DMS79 treated with DMSO at 0.1 percent for 48 hours (cell line): ENCODE results near the gene REEP6.
A peak's percentile ranks its signal among the peaks of the same experiment; 100 is the strongest.
"Not testable (repeated sequence)": the region's sequence is repeated elsewhere in the genome, so short reads cannot be mapped to it uniquely, and the experiment has no call there.

Experiments used
- DNase-seq: peaks from one replicate; lab custom pipeline; 2025; lab: John Stamatoyannopoulos, UW

The REEP6 gene

GRCh38 chr19:1507763-1508506 is 17.0 kb downstream of the REEP6 start:
- peak; percentile 96 for DNase-seq

DNA sequence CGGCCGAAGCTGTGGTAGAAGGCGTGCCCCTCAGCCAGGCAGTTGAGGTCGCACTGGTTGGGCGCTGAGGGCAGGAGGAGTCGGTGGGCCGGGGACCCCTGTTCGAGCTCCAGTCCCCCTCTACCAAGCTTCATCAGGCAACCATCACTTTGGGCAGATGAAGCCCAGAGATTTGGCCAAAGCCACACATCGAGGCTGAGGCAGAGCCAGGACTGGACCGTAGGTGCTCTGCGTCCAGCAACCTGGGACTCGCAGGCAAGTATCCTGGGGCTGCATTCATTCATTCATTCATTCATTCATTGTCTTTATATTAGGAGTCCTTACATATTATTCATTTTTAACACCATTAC is 17.5 kb downstream of the REEP6 start:
- no peak for DNase-seq

GRCh38 chr19:1509602-1510441 is 18.8 kb downstream of the REEP6 start:
- DNase-seq, result no peak

- no peak for DNase-seq
These were observed 19.4 kb downstream of the REEP6 start for GRCh38 chr19:1510442-1510806.

DNA sequence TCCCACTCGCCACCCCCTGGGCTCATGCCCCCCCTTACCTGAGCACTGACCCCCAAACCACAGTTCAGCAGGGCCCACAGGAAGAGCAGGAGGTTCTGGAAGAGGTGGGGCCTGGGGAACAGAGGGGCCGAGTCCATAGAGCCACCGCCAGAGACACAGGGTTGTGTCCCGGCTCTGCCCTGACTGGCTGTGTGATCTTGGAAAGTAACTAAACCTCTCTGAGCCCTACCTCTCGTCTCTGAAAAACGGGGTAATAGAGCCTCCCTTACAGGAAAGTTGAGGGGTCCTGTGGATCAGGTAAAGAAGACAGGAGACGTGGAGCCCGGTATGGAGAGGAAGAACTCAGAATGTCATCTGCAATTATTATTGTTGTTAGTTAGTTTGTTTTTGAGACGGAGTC is 19.8 kb downstream of the REEP6 start:
- DNase-seq, result no peak

DNA sequence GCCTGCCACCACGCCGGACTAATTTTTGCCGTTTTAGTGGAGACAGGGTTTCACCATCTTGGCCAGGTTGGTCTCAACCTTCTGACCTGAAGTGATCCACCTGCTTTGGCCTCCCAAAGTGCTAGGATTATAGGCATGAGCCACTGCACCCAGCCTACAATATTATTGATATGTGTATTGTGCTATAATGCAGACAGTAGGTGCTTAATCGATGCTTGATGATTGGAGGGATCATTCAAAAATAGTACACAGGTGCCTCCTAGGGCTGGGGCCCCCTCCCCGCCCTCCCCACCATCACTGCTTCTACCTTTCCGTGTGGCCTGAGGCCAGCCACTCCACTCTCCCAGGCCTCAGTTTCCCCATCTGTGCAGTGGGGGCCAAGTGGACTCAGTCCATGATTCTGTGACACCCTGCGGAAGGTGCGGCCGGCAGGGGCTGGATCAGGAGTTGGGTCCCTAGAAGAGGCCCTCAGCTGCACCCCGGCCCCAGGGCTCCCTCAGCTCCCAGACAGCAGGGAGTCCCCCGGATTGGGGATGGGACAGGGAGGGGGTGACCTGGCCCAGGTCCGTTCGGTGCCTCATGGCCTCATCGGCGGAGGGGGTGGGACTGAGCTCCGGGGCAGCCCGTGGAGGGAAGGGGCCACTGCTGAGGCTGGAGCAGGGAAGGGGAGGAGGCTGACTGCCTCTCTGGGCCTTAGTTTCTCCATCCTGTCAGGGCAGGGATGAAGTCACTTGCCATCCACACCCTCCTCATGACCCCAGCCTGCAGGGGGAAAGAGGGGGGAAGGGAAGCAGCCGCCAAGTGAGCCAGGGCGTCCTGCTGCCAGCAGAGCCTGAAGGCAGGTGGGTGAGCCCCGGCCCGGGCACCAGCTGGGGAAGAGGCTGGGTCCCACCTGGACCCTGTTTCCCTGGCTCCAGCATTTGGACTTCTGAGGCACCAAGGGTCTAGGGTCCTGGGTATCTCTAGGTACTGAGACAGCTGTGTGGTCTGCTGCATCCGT is 20.6 kb downstream of the REEP6 start:
- no peak for DNase-seq

DNA sequence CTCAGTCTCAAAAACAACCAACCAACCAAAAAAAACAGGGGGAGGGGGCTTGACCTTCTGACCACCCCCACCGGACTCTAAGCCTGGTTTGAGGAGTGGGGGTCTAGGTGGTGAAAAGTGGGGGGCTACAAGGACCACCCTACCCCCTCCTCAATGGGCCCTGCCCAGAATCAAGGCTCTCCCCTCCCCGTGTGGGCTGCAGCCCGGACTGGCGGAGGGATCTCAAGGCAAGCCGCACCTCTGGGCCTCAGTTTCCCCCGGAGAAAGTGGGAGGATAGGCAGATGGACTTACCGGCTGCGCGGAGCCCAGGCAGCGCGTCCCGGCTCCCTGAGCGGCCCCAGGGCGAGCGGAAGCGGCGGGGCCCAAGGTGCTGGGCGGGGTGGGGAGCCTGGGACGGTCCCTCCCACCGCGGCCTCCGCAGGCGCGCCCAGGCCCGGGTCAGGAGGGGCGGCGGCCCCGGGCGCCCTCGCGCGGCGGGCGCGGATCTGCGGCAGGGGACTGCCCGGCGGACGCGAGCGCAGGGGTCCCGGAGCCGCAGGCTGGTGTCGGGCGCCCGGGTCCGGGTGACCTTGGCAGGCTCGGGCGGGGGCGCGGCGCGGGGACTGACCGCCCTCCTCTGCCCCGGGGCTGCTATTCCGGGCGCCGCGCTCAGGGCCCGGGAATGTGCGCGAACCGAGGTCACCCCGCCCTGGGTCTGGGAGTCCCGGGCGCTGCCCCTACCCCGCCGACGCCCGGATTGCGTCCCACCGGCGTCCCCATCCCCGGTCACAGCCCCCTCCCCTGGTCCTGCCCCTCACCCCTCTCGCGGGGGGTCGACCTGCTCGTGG is 21.9 kb downstream of the REEP6 start, which contains the start of gene ADAMTSL5:
TSS of gene ADAMTSL5 (minus strand) at position 349 of the 828 bp plus-strand sequence. CDS start 2,076 bp downstream, outside the sequence.
- DNase-seq, result no peak

DNA sequence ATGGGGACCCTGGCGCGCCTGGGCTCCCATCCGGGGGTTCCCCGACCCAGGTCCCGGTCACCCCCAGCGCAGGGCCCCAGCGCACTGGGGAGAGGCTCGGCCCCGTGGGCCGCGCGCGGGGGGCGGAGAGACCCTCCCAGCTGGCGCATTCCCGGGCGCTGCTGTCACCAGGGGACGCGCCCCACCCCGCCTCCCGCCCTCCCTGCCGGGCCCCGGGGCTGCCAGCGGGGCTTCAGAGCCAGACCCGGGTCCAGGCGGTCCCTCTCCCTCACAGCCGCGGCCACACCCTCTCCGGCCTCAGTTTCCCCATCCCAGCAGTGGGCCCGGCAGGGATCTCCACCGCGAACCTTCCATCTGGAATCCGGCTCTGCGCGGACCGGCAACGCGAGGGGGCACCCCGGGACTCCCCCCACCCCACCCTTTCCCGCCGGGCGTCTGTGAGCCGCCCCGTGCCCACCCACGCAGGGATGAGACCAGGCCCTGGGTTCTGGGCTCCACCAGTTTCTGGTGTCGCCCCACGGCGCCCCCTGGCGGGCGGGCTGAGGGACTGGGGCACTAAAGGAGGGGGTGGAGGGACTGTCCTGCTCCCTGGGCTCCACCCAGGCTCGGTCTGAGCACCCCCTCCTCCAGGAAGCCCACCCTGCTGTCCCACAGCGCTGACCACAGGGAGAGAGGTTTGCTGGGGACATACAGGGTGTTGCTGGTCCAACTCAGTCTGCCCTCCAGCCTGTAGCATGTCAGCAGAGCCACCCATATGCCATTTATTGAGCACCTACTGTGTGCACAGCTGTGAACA is 22.7 kb downstream of the REEP6 start:
- no peak for DNase-seq

DNA sequence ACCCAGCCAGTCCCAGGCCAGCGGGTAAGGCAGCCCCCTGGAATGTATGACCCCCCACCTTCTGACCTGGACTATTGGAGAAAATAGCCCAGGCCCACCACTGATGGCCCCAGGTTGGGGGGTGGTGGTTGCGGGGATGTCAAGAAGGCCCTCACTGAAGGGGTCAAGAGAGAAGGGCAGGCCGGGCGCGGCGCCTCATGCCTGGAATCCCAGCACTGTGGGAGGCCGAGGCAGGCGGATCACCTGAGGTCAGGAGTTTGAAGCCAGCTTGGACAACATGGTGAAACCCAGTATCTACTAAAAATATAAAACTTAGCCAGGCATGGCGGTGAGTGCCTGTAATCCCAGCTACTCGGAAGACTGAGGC is 23.3 kb downstream of the REEP6 start:
- no peak for DNase-seq

GRCh38 chr19:1514986-1515721 is 24.2 kb downstream of the REEP6 start:
- no peak for DNase-seq

DNA sequence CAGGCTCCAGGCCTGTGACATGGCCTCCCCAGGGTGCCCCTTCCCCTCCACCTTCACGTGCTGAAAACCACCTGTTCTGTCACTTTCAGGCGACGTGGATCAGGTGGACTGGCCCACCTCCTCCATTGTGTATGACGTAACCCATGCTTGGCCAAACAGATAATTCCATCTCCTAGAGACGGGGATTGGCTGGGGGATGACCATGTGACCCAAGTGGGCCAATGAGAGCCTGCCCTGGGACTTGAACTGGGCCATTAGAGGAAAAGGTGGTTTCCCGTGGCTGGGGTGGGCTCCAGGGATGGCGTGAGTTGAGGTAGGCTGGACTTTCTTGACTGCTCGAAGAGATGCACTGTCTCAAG is 25.4 kb downstream of the REEP6 start:
- DNase-seq, result no peak

- no peak for DNase-seq
These were observed 27.5 kb downstream of the REEP6 start for GRCh38 chr19:1518471-1518870.

- not testable (repeated sequence) for DNase-seq
These were observed 28.8 kb downstream of the REEP6 start for GRCh38 chr19:1519802-1520201.

GRCh38 chr19:1520203-1520780 is 29.3 kb downstream of the REEP6 start:
- no peak for DNase-seq

DNA sequence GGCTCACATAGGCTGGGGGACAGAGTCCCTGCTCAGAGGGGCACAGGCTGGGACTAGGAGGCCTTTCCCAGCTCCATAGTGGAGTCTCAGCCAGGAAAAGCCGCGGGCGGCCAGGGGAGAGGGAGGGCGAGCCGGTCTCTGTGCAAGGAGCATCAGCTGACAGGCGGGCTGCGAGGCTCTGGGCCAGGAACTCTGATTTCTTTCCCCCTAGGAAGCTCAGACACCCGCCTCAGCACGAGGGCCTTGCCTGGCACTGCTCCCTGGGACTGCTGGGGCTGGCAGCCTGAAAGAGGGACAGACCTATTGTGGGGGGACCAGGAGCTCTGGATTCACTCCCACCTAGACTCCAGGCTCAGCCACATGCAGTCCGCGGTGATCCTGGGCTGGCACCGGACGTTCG is 30.7 kb downstream of the REEP6 start:
- no peak for DNase-seq

DNA sequence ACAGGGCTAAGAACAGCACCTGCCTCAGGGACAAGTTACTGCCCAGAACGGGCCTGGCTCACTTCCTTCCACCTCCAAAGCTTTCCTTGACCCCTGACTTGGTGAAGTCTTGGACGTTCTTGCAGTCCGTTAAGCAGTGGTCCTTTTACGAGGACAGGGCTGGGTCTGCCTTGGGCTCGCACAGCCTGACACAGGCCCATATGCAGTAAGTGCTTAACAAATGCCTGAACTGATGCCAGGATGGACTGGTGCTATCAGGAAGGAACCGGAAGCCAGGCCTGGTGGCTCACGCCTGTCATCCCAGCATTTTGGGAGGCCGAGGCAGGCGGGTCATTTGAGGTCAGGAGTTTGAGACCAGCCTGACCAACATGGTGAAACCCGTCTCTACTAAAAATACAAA is 31.1 kb downstream of the REEP6 start:
- no peak for DNase-seq

GRCh38 chr19:1522838-1523237 is 31.9 kb downstream of the REEP6 start:
- DNase-seq, result no peak

GRCh38 chr19:1523412-1524286 is 32.7 kb downstream of the REEP6 start, which contains the start of gene PLK5:
PLK5 (plus strand) TSS chr19:1524077; CDS start chr19:1526997, 2,920 bp downstream.
- DNase-seq, result no peak
